GM18520 (cell line): ENCODE data around the gene NHSL2.

ENCODE experiments used
- ATAC-seq: cut with Tn5 transposase; IDR thresholded peaks from one replicate; pipeline ENCODE4 v1.9.1; 2021; ENCODE audit not compliant: unreplicated experiment

The NHSL2 gene

GRCh38 chrX:71989768-71990426 lies 79.3 kb downstream of the NHSL2 start:
- ATAC-seq = no peak

GRCh38 chrX:71990518-71990917 lies 79.9 kb downstream of the NHSL2 start:
- no peak for ATAC-seq

GRCh38 chrX:71991164-71991563 lies 80.5 kb downstream of the NHSL2 start:
- ATAC-seq = no peak

GRCh38 chrX:71992711-71993110 lies 82.1 kb downstream of the NHSL2 start:
- ATAC-seq = no peak

GRCh38 chrX:71993371-71993770 lies 82.7 kb downstream of the NHSL2 start:
- no peak for ATAC-seq

GRCh38 chrX:71994601-71995000 lies 84.0 kb downstream of the NHSL2 start:
- no peak for ATAC-seq

GRCh38 chrX:71995122-71995521 lies 84.5 kb downstream of the NHSL2 start:
- no peak for ATAC-seq

- no peak for ATAC-seq
Measured at GRCh38 chrX:71996136-71996535, 85.5 kb downstream of the NHSL2 start.

- no peak for ATAC-seq
Measured at GRCh38 chrX:71996826-71997225, 86.2 kb downstream of the NHSL2 start.

- ATAC-seq = no peak
Measured at GRCh38 chrX:71997320-71997719, 86.7 kb downstream of the NHSL2 start.

GRCh38 chrX:71998836-71999509 lies 88.3 kb downstream of the NHSL2 start:
- ATAC-seq = no peak

- ATAC-seq = no peak
Measured at GRCh38 chrX:71999535-71999934, 88.9 kb downstream of the NHSL2 start.

- no peak for ATAC-seq
Measured at GRCh38 chrX:72001471-72001870, 90.8 kb downstream of the NHSL2 start.

- ATAC-seq = no peak
Measured at GRCh38 chrX:72001906-72002305, 91.3 kb downstream of the NHSL2 start.

- no peak for ATAC-seq
Measured at GRCh38 chrX:72002875-72003274, 92.2 kb downstream of the NHSL2 start.

- no peak for ATAC-seq
Measured at GRCh38 chrX:72003811-72004750, 93.4 kb downstream of the NHSL2 start.

- no peak for ATAC-seq
Measured at GRCh38 chrX:72005046-72005445, 94.4 kb downstream of the NHSL2 start.

GRCh38 chrX:72006461-72006860 lies 95.8 kb downstream of the NHSL2 start:
- no peak for ATAC-seq

- no peak for ATAC-seq
Measured at GRCh38 chrX:72009731-72010130, 99.1 kb downstream of the NHSL2 start.

GRCh38 chrX:72011734-72012133 lies 101.1 kb downstream of the NHSL2 start:
- ATAC-seq = no peak

- ATAC-seq = no peak
Measured at GRCh38 chrX:72015383-72015782, 104.7 kb downstream of the NHSL2 start.
